GM21528 (cell line): Measurements from ENCODE around the gene STK39.
A peak's percentile ranks its signal among the peaks of the same experiment; 100 is the strongest.
"Not testable (repeated sequence)": the region's sequence is repeated elsewhere in the genome, so short reads cannot be mapped to it uniquely, and the experiment has no call there.

Experiments used
- ATAC-seq: cut with Tn5 transposase; IDR thresholded peaks from one replicate; pipeline ENCODE4 v1.9.1; 2021; ENCODE audit warnings: mild to moderate bottlenecking, moderate library complexity; ENCODE audit not compliant: unreplicated experiment, low FRiP score

STK39 gene

GRCh38 chr2:168143813-168144212, 103.6 kb downstream of the STK39 start:
- ATAC-seq = no peak

GRCh38 chr2:168140892-168141291, 106.5 kb downstream of the STK39 start:
- ATAC-seq = no peak

- ATAC-seq = no peak
These were observed 107.5 kb downstream of the STK39 start for GRCh38 chr2:168139852-168140251.

GRCh38 chr2:168138901-168139300, 108.5 kb downstream of the STK39 start:
- no peak for ATAC-seq

- ATAC-seq = no peak
These were observed 109.0 kb downstream of the STK39 start for GRCh38 chr2:168138374-168138773.

- no peak for ATAC-seq
These were observed 109.8 kb downstream of the STK39 start for GRCh38 chr2:168137510-168138180.

- ATAC-seq = no peak
These were observed 110.9 kb downstream of the STK39 start for GRCh38 chr2:168136392-168136977.

- ATAC-seq = no peak
These were observed 111.8 kb downstream of the STK39 start for GRCh38 chr2:168135630-168136029.

GRCh38 chr2:168135121-168135520, 112.3 kb downstream of the STK39 start:
- ATAC-seq = no peak

GRCh38 chr2:168134485-168134884, 112.9 kb downstream of the STK39 start:
- ATAC-seq = no peak

- no peak for ATAC-seq
These were observed 115.0 kb downstream of the STK39 start for GRCh38 chr2:168132389-168132788.

- no peak for ATAC-seq
These were observed 117.0 kb downstream of the STK39 start for GRCh38 chr2:168130346-168130745.

- no peak for ATAC-seq
These were observed 120.0 kb downstream of the STK39 start for GRCh38 chr2:168127371-168127770.

GRCh38 chr2:168122210-168122609, 125.2 kb downstream of the STK39 start:
- ATAC-seq = not testable (repeated sequence)

GRCh38 chr2:168120730-168121129, 126.7 kb downstream of the STK39 start:
- ATAC-seq = no peak

- no peak for ATAC-seq
These were observed 127.1 kb downstream of the STK39 start for GRCh38 chr2:168120310-168120709.

- ATAC-seq = peak; percentile 72
These were observed 127.8 kb downstream of the STK39 start for GRCh38 chr2:168119515-168120141.

- ATAC-seq = peak; percentile 54
These were observed 128.5 kb downstream of the STK39 start for GRCh38 chr2:168118733-168119514.

GRCh38 chr2:168116448-168116847, 130.9 kb downstream of the STK39 start:
- ATAC-seq = no peak

GRCh38 chr2:168114619-168115018, 132.8 kb downstream of the STK39 start:
- no peak for ATAC-seq

- ATAC-seq = no peak
These were observed 133.4 kb downstream of the STK39 start for GRCh38 chr2:168114040-168114439.
